Lower leg skin (tissue), 3 donors: ENCODE data around the gene SNX1.

Experiments
- CTCF ChIP-seq, 3 donors: fragments of 450-650 bp; IDR thresholded peaks; one replicate each; pipeline ENCODE4 v1.5.1; 2016; ENCODE audit warnings: antibody characterized with exemption in 3 of 3, mild to moderate bottlenecking in 3 of 3, moderate library complexity in 2 of 3
- POLR2A ChIP-seq, 2 donors: fragments of 450-650 bp; IDR thresholded peaks; one replicate each; pipeline ENCODE4 v1.6.1; 2016 to 2017; ENCODE audit warnings: antibody characterized with exemption in 2 of 2, mild to moderate bottlenecking in 1 of 2, moderate library complexity in 1 of 2

DNA sequence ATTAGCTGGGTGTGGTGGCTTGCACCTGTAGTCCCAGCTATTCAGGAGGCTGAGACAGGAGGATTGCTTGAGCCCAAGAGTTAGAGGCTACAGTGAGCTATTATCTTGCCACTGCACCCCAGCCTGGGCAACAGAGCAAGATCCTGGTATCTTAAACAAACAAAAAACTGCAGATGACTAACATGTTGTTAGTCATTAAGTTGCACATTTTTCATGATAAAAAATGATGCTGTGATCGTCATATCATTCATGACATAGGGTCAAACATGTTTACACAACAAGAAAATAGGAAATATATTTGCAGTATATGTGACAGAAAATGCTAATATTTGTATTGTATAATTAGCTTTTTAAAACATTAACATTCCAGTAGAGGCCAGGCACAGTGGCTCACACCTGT lies 29.3 kb upstream of the SNX1 start:
- TF ChIP-seq CTCF (IDR thresholded peaks at IDR 0.05) (no peak), POLR2A (IDR thresholded peaks at IDR 0.05) (no peak)
